Measurements from ENCODE around the gene PNPO.
"Not testable (repeated sequence)": the region's sequence is repeated elsewhere in the genome, so short reads cannot be mapped to it uniquely, and the experiment has no call there.

The PNPO gene

DNA sequence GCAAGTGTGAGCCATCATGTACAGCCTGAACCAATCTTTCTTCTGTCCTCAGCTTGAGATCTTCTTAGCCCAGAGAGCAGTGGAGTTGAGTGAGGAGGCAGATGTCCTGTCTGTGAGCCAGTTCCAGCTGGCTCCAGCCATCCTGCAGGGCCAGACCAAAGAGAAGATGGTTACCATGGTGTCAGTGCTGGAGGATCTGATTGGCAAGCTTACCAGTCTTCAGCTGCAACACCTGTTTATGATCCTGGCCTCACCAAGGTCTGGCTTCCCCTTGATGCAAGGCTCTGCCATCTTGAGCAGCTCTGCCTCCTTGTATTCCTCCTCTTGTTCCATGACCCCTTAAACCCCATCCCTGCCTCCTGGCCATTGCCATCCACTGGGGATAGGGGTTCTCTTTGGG is 39.2 kb downstream of the PNPO start:
- DNase-seq: no peak

DNA sequence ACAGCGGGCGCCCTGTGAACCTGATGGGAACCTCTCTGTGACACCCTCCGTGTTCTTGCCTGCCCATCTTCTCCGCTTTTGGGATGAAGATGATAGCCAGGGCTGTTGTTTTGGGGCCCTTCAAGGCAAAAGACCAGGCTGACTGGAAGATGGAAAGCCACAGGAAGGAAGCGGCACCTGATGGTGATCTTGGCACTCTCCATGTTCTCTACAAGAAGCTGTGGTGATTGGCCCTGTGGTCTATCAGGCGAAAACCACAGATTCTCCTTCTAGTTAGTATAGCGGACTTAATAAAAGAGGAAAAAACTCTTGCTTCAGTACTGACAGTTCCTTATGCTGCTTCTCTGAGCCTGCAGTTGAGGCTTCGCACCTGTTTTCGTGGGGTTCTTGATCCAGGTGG is 40.1 kb downstream of the PNPO start:
- no peak for DNase-seq

DNA sequence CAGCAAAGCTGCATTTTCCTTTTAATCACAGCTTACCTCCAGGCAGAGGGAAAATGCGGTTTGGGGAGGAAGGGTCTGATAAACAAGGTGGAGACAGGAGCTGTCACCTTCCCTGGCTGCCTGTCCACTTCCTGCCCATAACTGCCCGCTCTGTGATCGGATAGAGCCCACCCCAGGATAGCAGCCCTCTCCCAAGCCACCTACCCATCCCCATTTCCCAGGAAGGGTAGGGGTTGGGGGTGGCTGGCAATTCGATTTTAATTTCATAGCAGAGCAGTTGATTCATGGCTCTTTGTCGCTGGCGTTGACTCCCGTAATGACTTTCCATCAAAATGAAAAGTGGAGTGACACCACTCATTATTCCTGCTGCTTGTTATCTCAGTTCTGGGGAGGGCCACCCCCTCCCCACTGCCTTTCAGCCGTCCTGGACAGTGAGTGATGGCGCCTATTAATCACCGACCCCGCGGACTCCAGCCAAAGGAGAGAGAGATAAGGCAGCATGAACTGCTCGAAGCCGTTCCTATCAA is 40.8 kb downstream of the PNPO start:
- no peak for DNase-seq

DNA sequence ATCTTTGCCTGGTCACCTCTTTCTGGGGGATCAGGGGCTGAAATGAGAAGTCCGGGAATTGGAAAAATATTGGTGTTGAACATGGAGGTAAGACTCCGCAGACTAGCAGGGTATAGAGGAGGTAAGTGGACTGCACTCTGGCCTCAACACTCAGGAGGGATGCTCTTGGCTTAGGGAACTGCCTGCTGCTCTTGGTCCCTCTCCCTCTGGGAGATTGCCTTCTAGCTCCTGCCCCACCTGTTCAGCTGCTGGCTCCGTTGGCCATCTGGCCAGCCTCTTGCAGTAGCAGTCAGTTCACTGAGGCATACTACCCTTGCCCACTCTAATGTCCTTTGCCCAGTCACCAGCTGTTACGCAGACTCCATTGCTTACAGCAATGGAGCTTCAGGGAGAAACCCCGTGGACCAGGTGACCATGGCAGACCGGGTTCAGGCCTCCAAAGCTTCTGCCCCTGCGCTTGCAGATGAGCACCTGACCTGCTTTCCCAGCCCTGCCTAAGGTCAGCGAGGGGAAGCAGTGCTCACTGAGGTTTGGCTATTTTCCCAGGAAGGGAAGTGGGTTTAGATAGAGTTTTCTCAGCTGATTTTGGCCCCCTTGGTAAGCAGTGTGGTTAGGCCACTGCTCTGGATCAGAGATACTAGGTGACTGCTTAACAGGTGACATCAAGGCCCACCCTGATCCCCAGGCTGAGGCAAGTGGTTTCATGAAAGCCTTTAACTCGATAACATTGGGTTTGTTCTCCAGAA is 41.4 kb downstream of the PNPO start:
- no peak for DNase-seq

DNA sequence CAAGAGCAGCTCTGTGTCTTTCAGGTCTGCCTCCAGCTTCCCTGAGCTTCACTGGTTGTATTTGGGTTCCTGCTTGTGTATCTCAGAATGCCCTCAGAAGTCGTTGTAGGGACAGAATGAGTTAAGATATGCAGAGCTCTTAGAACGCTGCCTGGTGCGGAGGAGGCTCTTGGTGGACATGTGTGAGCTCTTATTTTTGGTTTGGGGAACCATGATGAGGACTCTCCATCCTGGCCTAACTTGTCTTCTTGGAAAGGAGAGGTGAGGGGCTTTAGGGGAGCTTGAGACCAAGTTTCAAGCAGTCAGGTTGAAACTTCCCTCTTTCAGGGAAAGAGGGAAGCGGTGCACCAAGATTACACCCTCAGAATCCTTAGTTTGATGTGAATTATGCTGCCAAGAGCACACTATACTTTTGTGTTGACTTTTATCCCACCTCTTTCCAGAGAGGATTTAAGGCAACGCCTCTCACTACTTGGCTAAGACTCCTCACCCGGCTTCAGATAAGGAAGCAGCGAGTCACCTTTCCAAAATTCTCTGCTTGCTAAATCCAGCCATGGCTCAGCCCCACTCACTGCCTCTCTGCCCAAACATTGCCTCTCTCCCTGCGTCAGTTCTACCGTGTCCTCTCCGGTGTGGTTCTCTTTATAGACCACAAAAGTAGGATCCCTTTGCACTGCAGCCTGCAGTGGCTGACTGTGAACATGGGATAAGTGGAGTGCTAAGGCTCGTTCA is 42.3 kb downstream of the PNPO start:
- DNase-seq: no peak

DNA sequence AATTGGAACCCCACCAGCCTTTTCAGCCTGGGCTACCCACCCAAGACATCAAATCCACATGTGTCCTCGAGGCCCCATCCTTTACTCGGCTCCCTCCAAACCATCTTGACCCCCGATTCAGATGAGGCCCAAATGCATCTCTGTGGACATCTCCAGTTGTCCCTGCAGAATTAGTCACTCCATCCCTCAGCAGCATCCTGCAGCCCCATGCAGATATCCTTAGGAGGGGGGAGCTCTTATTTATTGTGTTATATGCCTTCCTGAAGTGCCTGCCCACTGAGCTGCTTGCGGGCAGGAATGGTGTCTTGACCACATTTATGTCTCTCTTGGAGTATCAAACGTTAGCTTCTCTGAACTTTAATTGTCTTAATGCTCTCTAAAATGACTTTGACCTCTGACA is 45.1 kb downstream of the PNPO start:
- no peak for DNase-seq

DNA sequence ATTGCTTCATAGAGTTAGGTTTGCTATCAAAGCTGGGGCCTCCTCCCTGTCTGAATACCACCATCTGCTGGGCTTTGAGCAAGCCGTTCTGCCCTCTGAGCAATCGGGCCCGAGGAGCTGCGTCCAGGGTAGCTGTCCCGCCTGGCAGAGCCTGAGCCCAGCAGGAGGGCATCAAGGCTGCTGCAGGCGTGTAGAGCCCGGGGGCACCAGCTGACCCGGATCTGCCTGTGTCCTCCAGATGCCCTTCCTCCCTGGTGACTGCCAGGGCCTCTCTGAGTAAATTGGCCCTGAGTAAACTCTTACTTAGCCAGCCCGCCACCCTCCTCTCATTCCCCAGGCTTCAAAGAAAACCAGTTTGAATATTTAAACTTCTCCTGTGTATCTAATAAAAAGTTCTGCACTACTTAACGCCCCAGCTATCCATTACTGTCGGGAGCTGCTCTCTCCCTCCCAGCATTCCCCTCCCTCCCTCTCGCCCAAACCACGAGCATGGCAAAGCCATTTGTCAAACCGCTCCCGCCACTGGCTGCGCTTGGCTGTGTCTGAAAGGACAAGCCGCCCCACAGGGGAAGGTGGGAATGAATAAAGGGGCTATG is 46.0 kb downstream of the PNPO start:
- DNase-seq: no peak

DNA sequence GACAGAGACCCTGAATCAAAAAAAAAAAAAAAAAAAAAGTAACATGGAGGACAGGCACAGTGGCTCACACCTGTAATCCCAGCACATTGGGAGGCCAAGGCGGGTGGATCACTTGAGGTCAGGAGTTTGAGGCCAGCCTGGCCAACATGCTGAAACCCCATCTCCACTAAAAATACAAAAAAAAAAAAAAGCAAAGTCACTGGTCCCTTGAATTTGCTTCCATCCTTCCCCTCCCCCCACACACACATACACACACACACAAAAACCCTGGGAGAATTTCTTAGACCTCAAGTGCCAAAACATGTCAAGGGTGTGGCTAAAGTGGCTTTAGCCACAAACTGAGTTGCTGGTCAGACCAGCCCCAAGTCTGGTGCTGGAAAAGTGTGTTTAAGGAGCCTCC is 47.1 kb downstream of the PNPO start:
- DNase-seq: not testable (repeated sequence)

DNA sequence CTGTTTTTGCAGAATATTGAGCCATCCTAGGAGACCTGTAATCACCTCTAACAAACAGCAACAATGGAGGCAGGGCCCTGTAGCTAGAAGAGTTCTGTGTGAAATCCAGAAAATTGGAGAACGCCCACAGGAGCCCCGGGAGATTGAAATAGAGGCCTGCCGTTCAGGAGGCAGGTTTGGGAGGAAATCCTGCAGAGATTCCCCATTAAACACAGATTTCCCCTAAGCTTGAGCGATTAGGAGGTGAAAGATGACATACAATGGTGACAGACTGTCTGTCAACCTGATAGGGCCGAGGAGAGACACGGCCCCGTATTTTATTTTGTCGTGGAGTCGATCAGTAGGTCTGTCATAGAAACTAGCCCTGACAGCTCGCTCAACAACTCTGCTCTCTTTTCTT is 47.8 kb downstream of the PNPO start:
- no peak for DNase-seq

DNA sequence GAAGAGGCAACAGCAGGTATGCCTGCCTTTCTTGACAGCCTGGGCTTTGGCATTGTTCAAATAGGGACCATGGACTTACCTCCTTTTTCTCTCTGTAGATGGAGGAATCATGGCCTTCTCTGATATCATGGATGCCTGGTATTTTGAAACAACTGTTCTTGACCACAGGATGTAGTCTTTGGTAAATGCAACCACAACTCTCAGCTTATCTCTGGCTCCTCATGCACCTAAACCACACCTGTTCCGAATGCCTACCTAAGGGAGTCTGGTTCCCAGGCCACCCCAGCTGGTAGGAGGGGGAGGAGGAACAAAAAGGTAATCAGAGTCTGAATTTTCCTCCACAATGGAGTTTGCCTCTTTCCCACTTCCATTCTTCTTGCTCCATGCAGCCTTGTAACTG is 48.3 kb downstream of the PNPO start:
- DNase-seq: no peak

DNA sequence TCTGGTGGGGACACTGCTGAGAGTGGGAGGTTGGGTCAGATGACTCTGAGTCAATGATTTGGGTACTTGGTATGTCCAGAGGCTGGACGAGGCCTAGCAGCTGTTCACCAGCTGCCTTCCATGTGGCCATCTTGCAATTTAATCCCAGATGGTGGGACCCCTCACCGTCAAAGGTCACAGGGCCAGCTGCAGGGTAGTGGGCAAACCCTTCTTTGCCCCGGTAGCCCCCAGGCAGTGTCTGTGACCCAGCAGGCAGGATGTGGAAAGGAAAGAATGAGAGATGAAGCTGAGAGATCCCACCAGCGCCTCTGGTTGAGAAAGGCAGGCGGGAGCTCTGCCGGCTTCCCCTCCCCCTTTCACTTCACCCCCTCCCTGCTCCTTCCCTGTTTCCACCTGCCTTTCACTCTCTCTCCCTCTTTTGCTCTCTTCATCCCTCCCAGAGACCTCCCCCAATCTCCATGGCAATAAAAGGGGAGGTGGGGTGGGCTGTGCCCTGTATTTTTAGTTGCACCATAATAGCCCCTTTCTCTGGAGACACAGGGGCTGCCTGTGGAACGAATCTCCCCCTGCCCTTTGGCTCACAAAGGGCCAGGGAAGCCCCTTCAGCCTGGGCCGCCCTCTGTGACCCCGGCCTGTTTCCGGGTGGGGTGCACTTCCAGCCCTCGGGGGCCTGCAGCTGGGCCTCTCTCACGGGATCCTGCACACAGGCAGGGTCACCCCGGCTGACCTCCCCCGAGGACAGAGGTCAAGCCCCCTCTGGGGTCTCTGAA is 49.8 kb downstream of the PNPO start:
- DNase-seq: no peak

DNA sequence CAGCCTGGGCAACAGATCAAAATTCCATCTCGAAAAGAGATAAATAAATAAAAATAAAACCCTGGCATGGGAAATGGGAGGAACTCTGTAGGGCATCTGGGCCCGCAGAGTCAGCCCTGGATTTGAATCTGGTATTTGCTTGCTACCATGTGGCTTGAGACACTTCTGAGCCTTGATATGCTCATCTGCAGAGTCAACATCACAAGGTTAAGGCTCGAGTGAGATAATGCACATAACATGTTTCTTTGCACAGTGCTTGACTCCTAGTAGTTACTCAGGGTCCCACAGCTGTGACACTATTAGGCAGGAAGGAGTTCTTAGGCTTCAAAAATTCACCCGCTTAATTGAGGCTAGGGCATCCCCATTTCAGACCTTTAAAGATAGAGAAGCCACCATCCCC is 50.8 kb downstream of the PNPO start:
- DNase-seq: no peak

DNA sequence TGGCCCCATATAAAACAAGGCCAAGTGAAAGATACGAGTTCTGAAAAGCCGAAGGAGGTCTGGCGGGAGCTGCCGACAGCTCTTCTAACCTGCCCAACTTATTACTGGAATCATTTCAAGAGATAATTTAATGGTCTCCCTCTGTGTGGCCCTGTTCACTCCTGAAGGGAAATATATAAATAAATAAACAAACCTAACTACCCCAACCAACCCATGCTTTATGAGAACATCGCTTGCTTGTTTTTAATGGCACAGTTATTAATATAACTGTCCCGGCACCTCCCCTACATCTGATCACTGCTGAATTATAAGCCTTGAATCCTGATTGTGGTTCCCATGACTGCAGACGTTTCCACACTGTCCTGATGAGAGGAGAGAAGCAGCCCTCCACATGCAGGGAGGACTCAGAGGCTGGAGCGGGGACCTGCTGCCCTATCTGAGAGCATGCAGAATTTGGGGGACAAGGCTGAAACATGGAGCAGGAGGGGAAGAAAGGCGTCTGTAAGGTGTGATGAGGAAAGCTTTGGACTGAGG is 51.7 kb downstream of the PNPO start:
- DNase-seq: no peak

DNA sequence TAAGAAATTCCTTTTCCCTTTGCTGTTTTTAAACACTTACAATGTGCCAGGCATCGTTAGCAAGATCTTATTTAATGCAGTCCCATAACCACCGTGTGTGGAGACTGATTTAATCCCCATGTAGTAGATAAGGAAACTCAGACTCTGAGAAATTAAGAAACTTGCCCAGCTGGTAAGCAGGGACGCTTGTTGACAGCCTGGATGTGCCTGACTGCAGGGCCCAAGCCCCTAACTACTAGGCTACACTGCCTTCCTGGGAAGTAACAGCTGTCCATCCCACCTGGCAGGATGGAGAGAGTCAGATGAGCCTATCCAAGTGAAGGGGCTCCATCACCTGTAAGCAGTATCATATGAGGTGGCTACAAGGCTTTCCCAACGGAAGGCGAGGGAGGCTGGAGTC is 52.6 kb downstream of the PNPO start:
- DNase-seq: no peak

DNA sequence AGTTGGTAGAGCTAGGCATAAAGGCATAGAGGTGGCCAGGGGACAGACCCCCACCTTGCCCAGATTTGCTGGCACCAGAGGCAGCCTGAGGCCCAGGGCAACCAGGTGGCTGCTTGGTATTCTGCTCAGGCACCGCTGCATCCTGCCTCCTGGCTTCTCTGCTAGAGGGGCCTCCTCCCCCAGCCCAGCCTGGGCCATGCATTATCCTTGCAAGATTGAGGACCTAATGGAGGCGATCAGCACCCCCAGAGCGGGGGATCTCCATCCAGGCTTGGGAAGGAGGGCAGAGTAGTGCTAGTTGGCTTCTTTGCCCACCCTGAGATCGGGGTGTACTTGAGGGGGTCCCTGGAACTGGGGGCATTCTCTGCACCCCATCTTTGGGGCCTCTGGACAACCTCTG is 53.4 kb downstream of the PNPO start:
- DNase-seq: no peak

DNA sequence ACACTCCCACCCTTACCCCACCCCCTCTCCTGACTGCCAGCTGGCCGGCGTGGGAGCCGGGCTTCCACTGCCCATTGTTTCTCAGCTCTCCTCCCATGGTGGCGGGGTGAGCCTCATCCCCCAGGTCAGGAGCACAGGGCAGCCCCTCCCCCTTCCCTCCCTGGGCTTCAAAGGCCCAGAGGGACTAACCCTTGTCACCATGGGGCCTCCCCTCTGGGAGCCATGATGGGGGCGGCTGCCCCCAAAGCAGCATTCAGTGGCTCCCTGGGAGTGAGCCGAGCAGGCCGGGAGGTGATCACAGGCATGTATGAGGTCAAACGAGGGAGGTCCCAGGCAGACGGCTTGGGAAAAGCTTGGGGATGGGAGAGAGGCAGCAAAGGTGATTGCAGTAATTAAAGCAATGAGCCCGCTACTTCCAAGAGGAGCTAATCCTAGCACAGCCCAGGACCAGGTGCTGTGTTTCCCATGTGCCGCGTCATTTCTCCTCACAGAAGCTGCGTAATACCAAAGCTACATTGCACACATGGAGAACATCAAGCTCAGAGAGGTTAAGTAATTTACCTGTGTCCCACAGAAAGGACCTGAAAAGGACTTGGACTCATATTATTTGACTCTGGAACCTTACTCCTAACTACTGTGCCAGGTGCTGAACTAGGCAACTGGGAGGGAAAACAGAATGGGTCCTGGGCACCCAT is 54.0 kb downstream of the PNPO start:
- no peak for DNase-seq

DNA sequence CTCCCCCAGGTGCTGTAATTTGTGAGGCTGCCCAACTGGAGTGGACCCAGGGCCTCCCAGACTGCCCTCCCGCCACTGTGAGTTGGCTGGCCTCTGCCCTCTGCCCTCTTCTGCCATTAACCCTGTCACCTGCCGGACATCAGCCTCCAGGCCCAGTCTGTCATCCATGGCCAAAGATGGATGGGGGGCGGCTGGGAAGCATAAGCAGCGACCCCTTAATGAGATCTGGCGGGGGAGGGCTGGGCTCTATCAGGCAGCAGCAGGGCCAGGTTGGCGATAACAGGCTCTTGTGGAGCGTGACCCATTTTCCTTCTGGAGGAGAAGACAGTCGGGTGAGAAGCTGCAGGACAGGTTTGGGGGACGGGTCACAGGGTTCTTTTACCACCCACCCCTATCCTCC is 54.8 kb downstream of the PNPO start:
- DNase-seq: no peak

DNA sequence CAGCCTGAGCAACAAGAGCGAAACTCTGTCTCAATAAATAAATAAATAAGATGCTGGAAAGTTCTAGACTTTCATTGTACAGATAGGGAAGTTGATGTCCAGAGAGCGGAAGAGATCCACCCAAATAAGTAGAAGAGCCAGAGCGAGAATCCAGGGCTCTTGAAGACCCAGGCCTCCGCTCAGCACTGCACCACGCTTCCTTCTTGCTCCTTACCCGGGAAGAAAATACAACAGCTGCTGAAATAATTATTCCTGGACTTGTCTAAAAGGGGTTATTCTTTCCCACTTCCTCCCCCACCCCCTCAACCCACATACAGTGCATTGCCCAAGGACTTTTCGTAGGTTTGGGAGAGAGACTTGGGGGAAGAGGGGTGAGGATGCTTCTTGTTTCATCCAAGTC is 56.2 kb downstream of the PNPO start:
- DNase-seq: no peak

DNA sequence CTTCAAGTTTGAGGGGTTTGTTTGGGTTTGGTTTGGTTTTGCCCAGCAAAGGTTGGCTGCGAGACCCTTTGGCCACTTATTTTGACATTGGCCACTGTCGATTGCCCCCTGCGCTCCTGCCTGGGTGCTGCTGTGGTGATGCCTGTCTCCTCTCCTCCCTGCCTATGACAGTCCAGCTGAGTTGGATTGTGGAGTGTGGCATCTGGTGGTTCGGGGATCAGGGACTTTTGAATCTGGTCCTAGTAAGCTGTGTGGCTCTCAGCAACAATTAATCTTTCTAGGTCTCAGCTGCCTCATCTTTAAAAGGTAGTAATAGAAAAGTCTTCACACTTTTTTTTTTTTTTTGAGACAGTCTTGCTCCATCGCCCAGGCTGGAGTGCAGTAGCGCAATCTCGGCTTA is 56.7 kb downstream of the PNPO start:
- DNase-seq: no peak

Data from NK-92 treated with Interleukin-12 subunit alpha and Interleukin-12 subunit beta, amount 100 ng/mL, for 24 hours (cell line).